ENCODE data around the gene POLR2A.

POLR2A gene

DNA sequence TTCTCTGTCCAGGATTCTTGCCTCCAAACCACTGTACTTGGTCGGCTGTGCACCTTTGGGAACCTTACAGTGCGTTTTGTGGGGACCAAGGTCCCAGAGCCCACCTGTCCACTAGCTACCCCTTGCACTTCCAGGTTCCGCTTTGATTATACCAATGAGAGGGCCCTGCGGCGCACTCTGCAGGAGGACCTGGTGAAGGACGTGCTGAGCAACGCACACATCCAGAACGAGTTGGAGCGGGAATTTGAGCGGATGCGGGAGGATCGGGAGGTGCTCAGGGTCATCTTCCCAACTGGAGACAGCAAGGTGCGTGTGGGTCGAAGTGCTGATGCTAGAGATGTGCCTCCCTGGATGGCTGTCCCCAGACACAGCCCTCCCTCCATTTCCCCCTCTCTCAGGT is 18.8 kb downstream of the POLR2A start:
- H3K4me3 ChIP-seq (ENCODE audit: low read depth, low read length), result no peak overlapping the region
- peak; percentile 29; the same call in 1 of the 2 replicates for TF ChIP-seq CTCF (IDR thresholded peaks at IDR 0.05; ENCODE audit: low read depth, low read length)

- TF ChIP-seq CTCF (IDR thresholded peaks at IDR 0.05; ENCODE audit: low read depth, low read length), result no peak
- H3K4me3 ChIP-seq (ENCODE audit: low read depth, low read length), result no peak overlapping the region
Observed at GRCh38 chr17:7503521-7503920, 19.4 kb downstream of the POLR2A start.

- no peak for TF ChIP-seq CTCF (IDR thresholded peaks at IDR 0.05; ENCODE audit: low read depth, low read length)
- H3K4me3 ChIP-seq (ENCODE audit: low read depth, low read length), result no peak overlapping the region
Observed at GRCh38 chr17:7508145-7508544, 24.0 kb downstream of the POLR2A start.

DNA sequence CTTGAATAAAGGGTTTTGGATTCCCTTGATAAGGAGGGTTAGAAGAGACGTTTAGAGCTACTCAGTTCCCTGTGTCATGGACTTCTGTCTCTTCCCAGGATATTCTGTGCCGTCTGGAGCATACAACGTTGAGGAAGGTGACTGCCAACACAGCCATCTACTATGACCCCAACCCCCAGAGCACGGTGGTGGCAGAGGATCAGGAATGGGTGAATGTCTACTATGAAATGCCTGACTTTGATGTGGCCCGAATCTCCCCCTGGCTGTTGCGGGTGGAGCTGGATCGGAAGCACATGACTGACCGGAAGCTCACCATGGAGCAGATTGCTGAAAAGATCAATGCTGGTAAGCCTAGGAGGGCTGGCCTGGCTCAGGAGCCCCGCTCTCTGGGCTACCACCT is 24.7 kb downstream of the POLR2A start:
- H3K4me3 ChIP-seq (ENCODE audit: low read depth, low read length), result no peak overlapping the region
- TF ChIP-seq CTCF (IDR thresholded peaks at IDR 0.05; ENCODE audit: low read depth, low read length), result no peak

DNA sequence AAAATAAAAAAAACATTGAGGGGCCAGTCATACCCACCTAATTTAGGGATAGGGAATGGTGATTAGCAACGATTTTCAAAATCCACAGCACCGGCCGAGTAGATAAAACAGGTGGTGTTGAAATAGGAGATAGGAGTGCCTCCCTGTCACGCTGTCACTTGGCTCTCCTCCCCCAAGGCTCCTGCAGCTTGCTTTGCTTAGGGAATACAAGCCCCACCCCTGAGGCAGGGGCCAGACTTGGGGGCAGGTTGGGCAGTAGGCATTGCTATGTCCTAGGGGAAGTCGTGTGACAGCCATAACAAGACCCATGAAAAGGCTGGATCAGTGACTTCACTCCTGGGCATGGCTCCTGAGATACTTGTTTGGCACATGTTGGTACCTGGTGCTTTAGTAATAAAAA is 25.8 kb downstream of the POLR2A start:
- no peak for TF ChIP-seq CTCF (IDR thresholded peaks at IDR 0.05; ENCODE audit: low read depth, low read length)
- no peak overlapping the region for H3K4me3 ChIP-seq (ENCODE audit: low read depth, low read length)

DNA sequence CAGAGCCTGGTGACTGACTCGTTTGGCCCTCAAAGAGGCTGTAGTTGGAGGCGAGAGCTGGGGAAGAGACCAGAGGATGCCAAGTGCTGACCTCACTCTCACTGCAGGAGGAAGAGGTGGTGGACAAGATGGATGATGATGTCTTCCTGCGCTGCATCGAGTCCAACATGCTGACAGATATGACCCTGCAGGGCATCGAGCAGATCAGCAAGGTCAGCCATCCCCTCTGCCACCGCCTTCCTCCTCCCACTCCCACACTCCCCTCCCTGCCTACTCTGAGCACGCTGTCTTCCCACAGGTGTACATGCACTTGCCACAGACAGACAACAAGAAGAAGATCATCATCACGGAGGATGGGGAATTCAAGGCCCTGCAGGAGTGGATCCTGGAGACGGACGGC is 26.9 kb downstream of the POLR2A start:
- no peak for TF ChIP-seq CTCF (IDR thresholded peaks at IDR 0.05; ENCODE audit: low read depth, low read length)
- no peak overlapping the region for H3K4me3 ChIP-seq (ENCODE audit: low read depth, low read length)

GRCh38 chr17:7512105-7512504 is 27.9 kb downstream of the POLR2A start:
- TF ChIP-seq CTCF (IDR thresholded peaks at IDR 0.05; ENCODE audit: low read depth, low read length), result no peak
- no peak overlapping the region for H3K4me3 ChIP-seq (ENCODE audit: low read depth, low read length)
